ENCODE measurements around the gene B4GALT6. TPM values are rescaled to one million over a fixed set of nuclear protein-coding genes. Genes with fewer than 3 reads are reported as not detected.

The B4GALT6 gene
- total and polyA plus RNA-seq, 2 of the 13 experiments (the other 11 are each of a cell fraction or from before 2014, with no cell fraction given) = 1.9 to 3.3 TPM

- TF ChIP-seq, protein P1, sequence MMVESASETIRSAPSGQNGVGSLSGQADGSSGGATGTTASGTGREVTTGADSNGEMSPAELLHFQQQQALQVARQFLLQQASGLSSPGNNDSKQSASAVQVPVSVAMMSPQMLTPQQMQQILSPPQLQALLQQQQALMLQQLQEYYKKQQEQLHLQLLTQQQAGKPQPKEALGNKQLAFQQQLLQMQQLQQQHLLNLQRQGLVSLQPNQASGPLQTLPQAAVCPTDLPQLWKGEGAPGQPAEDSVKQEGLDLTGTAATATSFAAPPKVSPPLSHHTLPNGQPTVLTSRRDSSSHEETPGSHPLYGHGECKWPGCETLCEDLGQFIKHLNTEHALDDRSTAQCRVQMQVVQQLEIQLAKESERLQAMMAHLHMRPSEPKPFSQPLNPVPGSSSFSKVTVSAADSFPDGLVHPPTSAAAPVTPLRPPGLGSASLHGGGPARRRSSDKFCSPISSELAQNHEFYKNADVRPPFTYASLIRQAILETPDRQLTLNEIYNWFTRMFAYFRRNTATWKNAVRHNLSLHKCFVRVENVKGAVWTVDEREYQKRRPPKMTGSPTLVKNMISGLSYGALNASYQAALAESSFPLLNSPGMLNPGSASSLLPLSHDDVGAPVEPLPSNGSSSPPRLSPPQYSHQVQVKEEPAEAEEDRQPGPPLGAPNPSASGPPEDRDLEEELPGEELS (CRISPR knock-in tag; IDR thresholded peaks at IDR 0.05) = peak; percentile 48; the same call in 1 of the 2 replicates
- TF ChIP-seq ETV5 (CRISPR knock-in tag; IDR thresholded peaks at IDR 0.05; ENCODE audit: borderline replicate concordance) (peak; percentile 44; the same call in 1 of the 2 replicates), ZMAT5 (CRISPR knock-in tag; IDR thresholded peaks at IDR 0.05; ENCODE audit: borderline replicate concordance, low read depth) (no peak), CC2D1A (CRISPR knock-in tag; IDR thresholded peaks at IDR 0.05) (no peak), ZNF788 (CRISPR knock-in tag; IDR thresholded peaks at IDR 0.05; ENCODE audit: borderline replicate concordance) (no peak), ZNF253 (CRISPR knock-in tag; IDR thresholded peaks at IDR 0.05; ENCODE audit: borderline replicate concordance) (no peak), SCMH1 (CRISPR knock-in tag; IDR thresholded peaks at IDR 0.05; ENCODE audit: borderline replicate concordance) (no peak), FOSL1 (CRISPR knock-in tag; IDR thresholded peaks at IDR 0.05; ENCODE audit: borderline replicate concordance) (no peak), SOX13 (IDR thresholded peaks at IDR 0.05) (no peak), SOX13 (CRISPR knock-in tag; conservative IDR thresholded peaks at IDR 0.05 in 1 of 2, IDR thresholded peaks at IDR 0.05 in 1 of 2) (peak in 1 of 2 experiments; percentile 25; a peak in 1 of 4 replicates), ZNF773 (CRISPR knock-in tag; IDR thresholded peaks at IDR 0.05; ENCODE audit: borderline replicate concordance) (no peak), CREB1 (IDR thresholded peaks at IDR 0.05) (no peak), CREB1 (CRISPR knock-in tag; IDR thresholded peaks at IDR 0.05) (no peak), MED1 (CRISPR knock-in tag; IDR thresholded peaks at IDR 0.05) (peak; percentile 56; the same call in 1 of the 2 replicates), SOX5 (CRISPR knock-in tag; IDR thresholded peaks at IDR 0.05; ENCODE audit: borderline replicate concordance) (peak; percentile 14; the same call in 1 of the 2 replicates), HNF1B (CRISPR knock-in tag; IDR thresholded peaks at IDR 0.05) (no peak), TBP (CRISPR knock-in tag; IDR thresholded peaks at IDR 0.05) (no peak), TOPORS (CRISPR knock-in tag; IDR thresholded peaks at IDR 0.05) (no peak), CSRNP1 (CRISPR knock-in tag; IDR thresholded peaks at IDR 0.05) (no peak), ZNF264 (CRISPR knock-in tag; IDR thresholded peaks at IDR 0.05) (peak; percentile 94), HOXA5 (CRISPR knock-in tag; IDR thresholded peaks at IDR 0.05) (no peak), ZNF230 (CRISPR knock-in tag; IDR thresholded peaks at IDR 0.05) (no peak), RXRB (CRISPR knock-in tag; IDR thresholded peaks at IDR 0.05; ENCODE audit: borderline replicate concordance) (peak; percentile 75; the same call in 1 of the 2 replicates), TSC22D2 (CRISPR knock-in tag; IDR thresholded peaks at IDR 0.05; ENCODE audit: borderline replicate concordance) (no peak)
- TF ChIP-seq, protein P2, sequence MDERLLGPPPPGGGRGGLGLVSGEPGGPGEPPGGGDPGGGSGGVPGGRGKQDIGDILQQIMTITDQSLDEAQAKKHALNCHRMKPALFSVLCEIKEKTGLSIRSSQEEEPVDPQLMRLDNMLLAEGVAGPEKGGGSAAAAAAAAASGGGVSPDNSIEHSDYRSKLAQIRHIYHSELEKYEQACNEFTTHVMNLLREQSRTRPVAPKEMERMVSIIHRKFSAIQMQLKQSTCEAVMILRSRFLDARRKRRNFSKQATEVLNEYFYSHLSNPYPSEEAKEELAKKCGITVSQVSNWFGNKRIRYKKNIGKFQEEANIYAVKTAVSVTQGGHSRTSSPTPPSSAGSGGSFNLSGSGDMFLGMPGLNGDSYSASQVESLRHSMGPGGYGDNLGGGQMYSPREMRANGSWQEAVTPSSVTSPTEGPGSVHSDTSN (CRISPR knock-in tag; IDR thresholded peaks at IDR 0.05) = no peak
These were observed 101.1 kb downstream of the B4GALT6 start (continued) for GRCh38 chr18:31583185-31583854.

All from HepG2 (cell line).